NCI-H510A (cell line): ENCODE data around the gene NDUFV1.
"Not testable (repeated sequence)": the region's sequence is repeated elsewhere in the genome, so short reads cannot be mapped to it uniquely, and the experiment has no call there.

Source experiments
- DNase-seq: peaks from one replicate; lab custom pipeline; 2025; lab: John Stamatoyannopoulos, UW

The NDUFV1 gene

DNA sequence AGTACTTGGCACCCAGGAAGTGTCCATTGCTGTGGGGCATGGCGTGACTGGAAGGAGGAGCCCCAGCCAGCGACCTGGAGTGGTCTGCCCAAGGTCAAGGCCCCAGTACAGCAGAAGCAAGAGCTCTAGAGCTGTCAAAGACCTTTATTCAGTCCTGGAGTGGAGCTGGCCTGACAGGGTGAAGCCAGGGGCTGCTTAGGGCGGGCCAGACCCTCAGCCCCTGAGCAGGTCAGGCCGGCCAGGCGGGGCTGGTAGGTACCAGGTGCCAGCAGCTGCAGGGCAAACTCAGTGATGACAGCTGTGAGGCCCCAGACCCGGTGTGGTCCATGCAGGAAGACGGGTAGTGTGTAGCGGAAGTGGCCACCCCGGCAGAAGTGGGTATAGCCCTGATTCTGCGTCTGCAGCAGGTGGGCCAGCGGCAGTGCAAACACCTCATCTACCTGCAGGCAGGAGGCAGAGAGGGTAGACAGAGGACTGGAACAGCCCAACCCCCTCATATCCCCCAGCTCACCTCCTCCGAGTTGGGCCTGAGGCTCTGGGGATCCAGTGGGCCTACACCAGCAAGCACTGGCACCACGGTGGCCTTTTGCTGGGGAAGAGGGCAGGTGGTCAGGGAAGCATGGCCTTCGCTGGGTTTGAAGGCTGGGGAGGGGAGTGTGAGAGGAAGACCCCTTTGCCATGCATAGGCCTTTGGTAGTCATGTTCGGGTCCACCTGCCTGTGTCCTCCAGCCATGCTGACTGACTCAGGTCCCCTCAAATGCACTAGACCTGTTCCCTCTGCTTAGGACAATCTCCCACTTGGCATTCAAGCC is 21.3 kb downstream of the NDUFV1 start:
- DNase-seq: no peak

DNA sequence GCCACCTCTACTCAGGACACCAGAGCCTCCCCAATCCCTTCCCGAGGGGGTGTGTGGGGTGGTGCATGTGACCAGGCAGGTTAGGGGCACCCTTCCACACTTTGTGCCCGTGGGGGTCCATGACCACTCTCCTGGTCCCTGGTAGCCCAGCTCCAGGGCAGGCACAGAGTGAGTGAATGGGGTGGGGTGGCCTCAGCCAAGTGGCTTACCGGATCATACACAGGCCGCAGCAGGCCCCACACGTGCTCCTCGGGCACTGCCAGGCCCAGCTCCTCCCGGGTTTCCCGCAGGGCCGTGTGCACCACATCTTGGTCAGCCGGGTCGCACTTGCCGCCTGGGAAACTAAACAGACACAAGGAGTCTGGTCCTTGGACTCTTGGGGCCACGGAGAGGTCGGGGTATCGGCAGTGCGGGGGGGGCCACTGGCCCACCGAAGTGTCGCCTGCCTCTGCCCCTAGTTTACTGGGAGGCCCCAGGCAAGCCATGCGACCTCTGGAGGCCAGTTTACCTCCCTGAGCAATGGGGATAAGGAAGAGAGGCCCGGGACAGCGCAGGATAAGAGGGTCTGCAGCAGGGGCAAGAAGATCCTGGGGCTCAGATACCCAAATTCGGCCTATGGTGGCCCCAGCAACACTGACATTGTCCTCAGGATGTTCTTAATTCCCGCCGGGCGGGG is 22.1 kb downstream of the NDUFV1 start:
- no peak for DNase-seq

GRCh38 chr11:67629386-67630227 is 22.9 kb downstream of the NDUFV1 start, which contains the start of gene NUDT8:
Gene NUDT8 (minus strand): TSS chr11:67629937. CDS start chr11:67629911, 26 bp downstream.
- DNase-seq: peak; percentile 82

GRCh38 chr11:67630228-67630942 is 23.6 kb downstream of the NDUFV1 start:
- peak; percentile 98 for DNase-seq

DNA sequence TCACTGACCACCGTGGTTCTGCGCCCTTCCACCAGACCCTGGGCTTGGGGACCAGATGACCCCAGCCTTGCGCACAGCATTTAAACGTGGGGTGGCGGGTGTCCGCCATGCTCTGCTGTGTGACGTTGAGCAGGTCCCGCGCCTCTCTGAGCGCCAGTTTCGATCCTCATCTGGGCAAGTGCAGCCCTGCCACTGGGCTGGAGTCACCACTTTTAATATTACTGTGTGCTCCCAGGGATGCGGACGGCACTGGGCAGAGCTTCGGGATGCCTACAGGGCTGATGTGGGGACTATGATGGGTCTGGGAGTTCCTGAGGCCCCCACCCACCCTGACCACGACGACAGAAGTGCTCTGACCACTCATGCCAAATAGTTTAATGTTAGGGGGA is 24.2 kb downstream of the NDUFV1 start:
- DNase-seq: no peak

DNA sequence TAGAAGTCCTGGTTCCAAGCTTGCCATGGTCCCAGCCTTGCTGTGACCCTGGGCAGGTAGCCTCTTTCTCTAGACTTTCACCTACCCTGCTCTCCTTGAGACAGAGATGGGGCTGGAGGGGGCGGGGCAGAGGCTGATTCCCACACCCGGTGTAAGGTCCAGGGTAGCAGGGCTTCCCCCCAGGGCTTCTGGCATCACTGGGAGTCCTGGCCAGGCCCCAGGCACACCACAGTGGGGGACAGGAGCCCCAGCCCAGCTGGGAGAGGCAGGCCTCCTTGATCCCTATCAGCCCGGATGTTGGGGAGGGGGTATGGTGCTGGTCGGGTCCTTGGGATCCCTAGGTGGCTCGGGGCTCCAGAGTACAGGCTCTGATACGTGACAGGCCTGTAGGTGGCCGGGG is 24.7 kb downstream of the NDUFV1 start:
- no peak for DNase-seq

- no peak for DNase-seq
Observed at GRCh38 chr11:67631853-67632174, 25.1 kb downstream of the NDUFV1 start.

- no peak for DNase-seq
Observed at GRCh38 chr11:67632175-67632981, 25.6 kb downstream of the NDUFV1 start.

DNA sequence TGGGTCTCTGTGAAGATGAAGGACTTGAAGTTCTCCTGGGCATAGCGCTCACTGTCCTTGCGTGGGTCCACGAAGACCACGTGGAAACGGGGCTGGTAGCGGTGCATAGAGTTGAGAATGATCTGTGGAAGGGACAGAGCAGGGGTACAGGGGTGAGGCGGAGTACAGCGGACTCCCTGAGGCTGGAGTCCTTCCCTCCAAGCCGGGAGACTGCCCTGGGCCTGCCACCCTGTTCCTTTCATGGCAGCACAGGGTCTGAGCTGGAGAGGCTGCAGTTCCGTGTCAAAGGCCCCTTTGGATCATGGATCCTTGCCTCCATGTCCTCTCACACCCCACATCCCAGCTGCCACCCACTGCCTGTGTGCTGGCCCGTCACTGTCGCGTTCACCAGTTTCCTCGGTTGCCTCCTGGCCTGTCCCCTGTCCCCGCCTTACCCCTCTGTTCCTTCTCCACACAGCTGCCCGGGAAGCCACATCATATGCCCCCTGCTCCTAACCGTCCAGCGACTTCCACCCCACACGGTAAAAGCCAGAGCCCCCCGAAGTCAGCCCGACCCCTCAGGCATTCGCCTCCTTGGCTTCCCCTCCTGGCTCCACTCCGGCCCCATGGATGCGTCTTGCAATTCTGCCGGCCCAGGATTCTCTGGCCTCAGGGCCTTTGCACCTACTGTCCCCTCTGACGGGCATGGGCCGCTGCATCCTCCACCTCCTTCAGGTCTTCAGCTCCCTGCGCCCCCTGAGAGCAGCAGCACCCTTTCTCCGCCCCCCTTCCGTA is 26.4 kb downstream of the NDUFV1 start:
- DNase-seq: no peak

DNA sequence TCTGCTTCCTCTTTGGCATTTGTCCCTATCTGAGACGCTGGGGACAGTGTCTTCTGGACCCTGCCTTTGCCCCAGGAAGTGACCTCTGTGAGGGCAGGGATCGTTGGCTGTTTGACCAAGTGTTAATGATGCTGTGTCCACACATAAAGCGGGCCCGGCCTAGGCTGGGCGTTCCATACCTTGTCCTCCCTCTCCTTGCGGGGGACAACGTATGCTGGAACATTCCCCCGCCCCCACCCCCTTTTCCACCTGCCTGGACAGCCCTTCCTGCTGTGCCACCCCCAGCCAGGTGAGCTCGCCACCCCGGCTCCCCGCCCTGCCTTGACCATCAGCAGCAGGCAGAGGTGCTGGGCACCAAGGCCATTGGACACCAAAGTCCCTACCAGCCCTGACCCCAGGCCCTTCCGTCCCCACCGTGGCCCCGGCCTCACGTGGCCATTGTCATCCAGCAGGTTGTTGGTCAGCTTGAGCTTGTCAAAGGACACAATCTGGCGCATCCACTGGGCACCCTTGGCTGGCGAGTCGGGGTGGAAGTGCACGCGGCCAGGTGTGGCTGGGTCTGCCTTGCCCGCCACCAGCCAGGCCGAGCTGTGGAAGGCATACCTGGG is 27.1 kb downstream of the NDUFV1 start:
- DNase-seq: no peak

DNA sequence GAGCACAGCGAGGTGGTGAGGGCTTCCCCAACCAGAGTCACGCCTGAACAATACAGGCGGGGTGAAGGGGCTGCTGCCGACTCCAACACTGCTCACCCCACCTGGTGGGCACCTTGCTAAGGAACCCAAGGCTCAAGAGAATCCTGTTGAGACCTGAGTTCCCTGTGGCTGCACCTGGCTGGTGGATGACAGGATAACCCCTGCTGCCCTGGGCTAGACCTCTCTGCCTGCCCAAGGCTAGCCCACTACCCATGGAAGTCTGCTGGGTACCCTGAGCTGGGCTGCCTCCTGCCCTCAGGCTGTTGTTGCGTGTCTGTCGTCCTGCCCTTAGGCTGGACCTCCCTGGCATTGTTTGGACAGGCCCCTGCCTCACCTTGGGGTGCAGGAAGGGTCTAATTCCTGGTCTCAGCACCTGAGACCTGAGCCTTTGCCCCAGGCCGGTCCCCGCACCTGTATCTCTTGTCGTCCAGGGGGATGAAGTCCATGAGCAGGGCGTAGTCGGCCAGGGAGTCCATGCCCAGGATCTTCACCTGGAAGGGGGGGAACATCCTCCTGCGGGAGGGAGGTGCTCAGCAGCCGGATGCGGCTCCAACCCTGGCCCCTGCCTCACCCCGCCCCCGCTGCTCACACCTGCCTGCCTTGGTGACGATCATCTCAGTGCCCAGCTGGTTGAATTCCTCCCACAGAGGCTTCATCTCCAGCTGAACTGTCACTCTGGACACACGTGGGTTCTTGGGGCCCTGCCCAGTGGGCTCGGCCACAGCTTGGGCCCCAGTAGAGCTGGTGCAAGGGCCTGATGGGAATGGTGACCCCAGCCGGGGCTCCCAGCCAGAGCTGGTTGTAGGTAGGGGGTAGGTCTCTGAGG is 27.9 kb downstream of the NDUFV1 start:
- peak; percentile 76 for DNase-seq

GRCh38 chr11:67635231-67635521 is 28.4 kb downstream of the NDUFV1 start:
- no peak for DNase-seq

GRCh38 chr11:67636962-67637361 is 30.2 kb downstream of the NDUFV1 start:
- DNase-seq: no peak

- not testable (repeated sequence) for DNase-seq
Observed at GRCh38 chr11:67637441-67637840, 30.7 kb downstream of the NDUFV1 start.

- DNase-seq: no peak
Observed at GRCh38 chr11:67638535-67639437, 32.0 kb downstream of the NDUFV1 start.

DNA sequence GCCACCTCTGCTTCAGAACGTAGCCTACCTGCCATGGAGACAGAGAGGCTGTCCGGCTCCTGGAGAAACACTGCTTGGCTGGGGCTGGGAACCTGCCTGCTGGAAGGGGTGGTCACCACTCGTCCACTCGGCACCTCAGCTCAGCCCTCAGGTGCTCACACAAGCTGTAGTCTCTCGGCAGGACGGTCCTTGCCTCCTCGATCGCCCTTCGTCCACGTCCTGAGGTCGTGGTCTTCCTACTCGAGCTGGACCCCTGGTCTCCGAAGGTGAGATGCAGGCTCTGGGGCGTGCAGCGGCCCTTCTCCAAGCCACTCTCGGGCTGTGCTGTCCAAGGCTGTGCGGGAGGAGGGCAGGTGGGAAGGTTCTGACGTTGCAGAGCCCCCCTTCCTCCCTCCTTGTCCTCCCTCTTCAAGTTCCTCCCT is 32.7 kb downstream of the NDUFV1 start, which contains the start of gene TBX10:
TSS of gene TBX10 (minus strand) at position 326 of the 422 bp plus-strand sequence. CDS start at position 35, 291 bp downstream.
- DNase-seq: no peak

GRCh38 chr11:67640021-67640757 is 33.5 kb downstream of the NDUFV1 start:
- DNase-seq: peak; percentile 25
